GM12892 (cell line): ENCODE measurements around the gene RFFL.

ENCODE experiments used
- DNase-seq: peaks from one replicate; pipeline ENCODE4 v3.0.0; 2011; ENCODE audit not compliant: insufficient read length
- FAIRE-seq: peaks from 2 replicates; lab custom pipeline; 2011; peaks lifted over from hg19 to GRCh38; lab: Jason Lieb, UNC
- POLR2A ChIP-seq: IDR thresholded peaks from 2 replicates; pipeline ENCODE4 v1.6.1; 2011; ENCODE audit warnings: low read depth, low read length, control low read depth
- POLR2AphosphoS5 ChIP-seq: IDR thresholded peaks from 2 replicates; pipeline ENCODE4 v1.6.1; 2011; ENCODE audit warnings: low read depth, low read length, control low read depth
- TAF1 ChIP-seq: IDR thresholded peaks from 2 replicates; pipeline ENCODE4 v1.6.1; 2011; ENCODE audit warnings: low read depth, mild to moderate bottlenecking, control low read depth, low read length, borderline replicate concordance

Gene RFFL

DNA sequence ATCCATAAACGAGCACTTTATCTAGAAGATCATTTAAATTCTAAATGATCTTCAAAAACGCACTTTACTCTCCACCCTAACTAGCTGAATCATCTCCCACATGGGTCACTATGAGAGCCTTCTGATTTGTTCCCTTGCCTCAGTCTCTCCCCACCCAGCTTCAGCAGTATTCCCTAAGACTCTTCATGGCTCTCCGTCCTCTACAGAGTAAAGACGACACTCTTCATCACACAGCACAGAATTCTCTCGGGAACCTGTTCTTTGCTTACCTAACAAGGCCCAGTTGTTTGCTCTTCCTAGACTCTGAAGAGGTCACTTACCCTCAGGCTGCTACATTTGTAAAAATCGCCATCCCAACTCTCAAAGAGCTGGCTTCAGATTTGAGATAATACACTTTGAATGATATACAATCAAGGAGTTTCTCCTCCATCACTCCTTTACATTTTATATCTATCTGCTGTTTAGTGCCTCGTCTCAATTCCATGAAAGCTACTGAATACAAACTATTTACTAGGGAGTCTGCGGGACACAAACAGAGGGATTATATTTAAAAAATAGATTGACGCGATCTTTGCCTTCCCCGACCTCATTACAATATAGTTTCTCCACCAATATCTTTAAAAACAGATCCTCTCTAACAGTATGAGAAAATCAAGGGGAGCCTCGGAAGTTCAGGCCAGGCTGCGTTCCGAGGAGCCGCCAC, 83.7 kb downstream of the RFFL start:
- FAIRE-seq, result no peak
- TF ChIP-seq TAF1 (no peak), POLR2A (no peak), POLR2AphosphoS5 (no peak)

GRCh38 chr17:34979153-34979552, 84.4 kb downstream of the RFFL start:
- TF ChIP-seq POLR2A (no peak), POLR2AphosphoS5 (no peak), TAF1 (no peak)
- FAIRE-seq, result no peak

More for the DNA sequence above, 83.7 kb downstream of the RFFL start:
- no peak for DNase-seq

GRCh38 chr17:34974794-34975785, 88.4 kb downstream of the RFFL start:
- no peak for FAIRE-seq
- no peak for DNase-seq
- TF ChIP-seq POLR2AphosphoS5 (no peak), TAF1 (no peak), POLR2A (no peak)

More at GRCh38 chr17:34979153-34979552, 84.4 kb downstream of the RFFL start:
- no peak for DNase-seq

DNA sequence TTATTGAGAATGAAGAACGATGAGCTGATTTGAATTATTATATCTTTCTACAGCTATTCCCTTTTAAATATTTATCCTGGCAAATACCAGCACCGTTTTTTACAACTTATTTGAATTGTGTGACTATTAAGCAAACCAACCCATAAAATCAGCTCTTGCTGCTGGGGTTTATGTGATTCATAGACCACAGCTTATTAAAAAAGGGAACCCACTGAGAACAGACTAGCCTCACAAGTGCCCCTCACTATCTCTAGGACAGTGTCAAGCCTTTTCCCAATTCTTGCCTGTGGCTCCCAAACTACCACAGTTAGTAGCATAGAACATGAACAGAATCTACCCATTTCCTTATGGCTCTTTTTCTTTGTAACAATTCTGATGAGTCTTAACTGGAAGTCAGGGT, 89.3 kb downstream of the RFFL start:
- TF ChIP-seq POLR2AphosphoS5, result no peak
- no peak for TF ChIP-seq TAF1
- FAIRE-seq (no peak), DNase-seq (no peak)

- TF ChIP-seq POLR2A (peak; percentile 93), POLR2AphosphoS5 (peak; percentile 92), TAF1 (peak; percentile 88)
- FAIRE-seq (peak; percentile 99), DNase-seq (peak; percentile 82)
Measured at GRCh38 chr17:34961093-34961911, 102.2 kb downstream of the RFFL start, which contains the start of the genes CCT6B and ZNF830. Gene CCT6B, minus strand, starts transcription at chr17:34961460. Its CDS starts 67 bp downstream, at chr17:34961393. Gene ZNF830, plus strand, starts transcription at chr17:34961540. Its CDS starts 27 bp downstream, at chr17:34961567.

DNA sequence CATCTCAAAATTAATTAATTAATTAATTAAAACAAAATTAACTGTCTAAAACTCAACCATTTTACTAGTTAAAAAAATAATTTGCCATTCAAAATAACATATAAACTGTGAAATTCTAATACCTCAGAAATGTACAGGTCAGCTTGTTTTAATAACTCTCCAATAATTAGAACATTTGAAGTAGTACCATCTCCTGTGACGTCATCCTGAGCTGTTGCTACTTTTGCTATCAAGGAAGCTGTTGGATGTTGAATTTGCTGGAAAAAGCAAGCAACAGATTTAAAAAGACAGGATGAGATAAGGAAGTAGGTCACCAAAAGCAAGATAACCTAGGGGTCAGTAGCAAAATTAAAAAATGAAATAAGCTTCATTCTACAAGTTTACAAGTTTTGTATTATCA, 105.1 kb downstream of the RFFL start:
- TF ChIP-seq POLR2A, result no peak
- no peak for TF ChIP-seq TAF1
- TF ChIP-seq POLR2AphosphoS5, result no peak
- DNase-seq, result no peak
- no peak for FAIRE-seq
